Hippocampal formation (tissue), 2 donors: ENCODE data around the gene TARDBP.
"Not testable (repeated sequence)": the region's sequence is repeated elsewhere in the genome, so short reads cannot be mapped to it uniquely, and the experiment has no call there.

ENCODE experiments used
- DNase-seq, 2 donors: peaks; one replicate each; lab custom pipeline; 2025; lab: John Stamatoyannopoulos, UW

The TARDBP gene

DNA sequence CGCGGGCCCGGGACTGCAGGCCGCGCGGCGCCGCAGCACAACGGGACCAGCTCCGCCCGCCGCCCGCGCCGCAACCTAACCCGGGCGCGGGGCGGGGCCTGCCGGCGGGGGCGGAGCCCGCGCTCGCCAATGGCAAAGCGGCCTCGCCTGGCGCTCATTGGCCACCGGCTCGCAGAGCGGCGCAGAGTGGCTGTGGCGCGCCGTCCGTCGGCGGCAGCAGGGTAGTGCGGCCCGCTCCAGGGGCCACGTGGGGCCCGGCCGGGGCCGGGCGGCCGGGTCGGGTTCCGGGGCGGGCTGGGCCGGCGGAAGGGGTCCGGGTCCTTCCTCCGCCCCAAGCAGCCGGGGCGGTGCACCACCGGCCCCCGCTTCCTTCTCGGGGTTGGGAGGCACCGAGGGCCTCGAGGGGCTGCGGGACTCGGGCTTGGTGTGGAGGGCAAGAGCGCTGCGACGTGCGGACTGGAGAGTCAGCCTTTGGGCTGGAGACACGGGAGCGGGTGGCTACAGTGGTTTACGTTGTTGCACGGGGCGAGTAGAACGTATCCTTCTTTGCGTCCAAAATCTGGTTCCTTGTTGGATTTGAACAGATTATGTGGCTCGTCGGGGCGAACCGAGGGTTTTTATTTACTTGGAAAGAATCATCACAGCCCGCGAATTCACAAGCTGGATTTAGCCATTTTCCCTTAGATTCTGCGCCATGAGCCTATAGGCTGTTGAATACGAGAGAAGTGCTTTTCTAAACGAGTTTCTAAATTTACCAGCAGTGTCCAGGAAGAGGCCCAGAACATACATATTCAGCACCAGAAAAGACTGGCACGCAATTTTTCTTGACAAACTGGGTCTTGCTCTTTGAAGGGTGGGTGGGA is 47.7 kb downstream of the TARDBP start, which contains the start of gene SRM:
TSS of gene SRM (minus strand) at position 51 of the 863 bp plus-strand sequence. CDS start 75 bp downstream, outside the sequence.
- peak; percentile 80 to 89 for DNase-seq

DNA sequence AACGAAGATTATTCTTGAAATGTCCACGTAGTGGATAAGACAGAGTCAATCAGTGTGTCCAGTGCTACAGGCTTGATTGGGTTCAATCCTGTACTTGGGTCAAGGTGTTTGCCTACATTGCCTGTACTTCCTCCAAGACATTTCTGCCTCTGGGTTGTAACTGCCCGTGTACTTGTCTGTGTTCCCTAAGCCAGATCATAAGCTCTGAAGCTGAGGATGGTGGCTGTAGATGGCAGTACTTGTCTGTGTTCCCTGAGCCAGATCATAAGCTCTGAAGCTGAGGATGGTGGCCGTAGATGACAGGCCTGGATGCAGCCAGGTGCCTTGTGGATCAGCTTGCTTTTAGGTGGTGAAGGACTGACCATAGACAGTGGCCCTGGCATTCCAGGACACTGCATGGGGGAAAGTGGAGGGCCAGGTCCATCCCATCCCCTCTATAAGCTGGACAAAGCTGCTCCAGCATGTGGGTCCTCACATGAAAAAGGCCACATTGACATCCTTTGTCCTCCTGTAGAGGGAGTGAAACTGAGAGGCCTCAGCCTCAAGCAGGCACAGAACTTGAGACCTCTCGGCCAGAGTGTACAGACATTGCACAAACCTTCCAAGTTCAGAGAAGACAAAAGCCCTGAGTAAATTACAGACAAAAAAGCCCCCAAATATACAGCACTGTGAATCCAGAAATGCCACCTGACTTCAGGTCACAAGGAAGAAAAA is 49.4 kb downstream of the TARDBP start:
- DNase-seq: no peak

DNA sequence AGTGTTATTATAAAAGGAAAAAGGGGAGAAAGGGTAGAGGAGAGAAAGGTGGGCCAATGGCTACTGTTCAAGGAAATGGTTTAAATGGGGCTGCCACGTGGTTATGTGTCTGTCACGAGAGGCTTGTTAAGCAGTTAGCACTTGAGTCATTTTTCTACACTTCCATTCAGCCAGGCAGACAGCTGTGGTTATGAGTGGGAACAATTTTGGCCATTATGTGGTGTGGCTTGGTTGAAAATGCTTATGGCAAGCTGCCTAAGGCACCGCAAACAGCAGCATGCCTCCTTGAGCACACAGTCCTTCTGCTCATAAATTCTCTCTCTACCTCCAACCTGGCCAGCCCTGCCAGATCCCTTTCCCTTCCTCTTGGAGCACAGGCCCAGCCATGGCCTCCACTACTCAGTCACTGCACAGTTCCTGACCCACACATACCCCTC is 50.5 kb downstream of the TARDBP start:
- DNase-seq: no peak

DNA sequence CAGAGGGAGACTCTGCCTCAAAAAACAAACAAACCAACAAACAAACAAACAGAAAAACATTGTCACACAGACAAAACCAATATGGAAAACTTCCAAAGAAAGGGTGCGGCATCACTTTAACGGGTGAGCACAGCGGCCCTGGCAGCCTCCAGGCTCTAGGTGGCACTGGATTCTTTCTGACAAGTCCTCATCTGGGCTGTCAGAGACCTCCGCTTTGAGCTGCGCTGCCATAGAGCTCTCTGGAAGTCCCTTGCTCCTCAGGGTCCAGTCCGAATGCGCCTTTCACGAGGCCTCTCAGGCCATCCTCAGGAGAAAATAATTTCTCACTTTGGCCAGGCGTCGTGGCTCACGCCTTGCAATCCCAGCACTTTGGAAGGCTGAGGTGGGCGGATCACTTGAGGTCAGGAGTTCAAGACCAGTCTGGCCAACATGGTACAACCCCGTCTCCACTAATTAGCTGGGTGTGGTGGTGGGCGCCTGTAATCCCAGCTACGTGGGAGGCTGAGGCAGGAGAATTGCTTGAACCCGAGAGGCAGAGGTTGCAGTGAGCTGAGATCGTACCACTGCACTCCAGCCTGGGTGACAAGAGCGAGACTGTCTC is 51.6 kb downstream of the TARDBP start:
- not testable (repeated sequence) for DNase-seq

DNA sequence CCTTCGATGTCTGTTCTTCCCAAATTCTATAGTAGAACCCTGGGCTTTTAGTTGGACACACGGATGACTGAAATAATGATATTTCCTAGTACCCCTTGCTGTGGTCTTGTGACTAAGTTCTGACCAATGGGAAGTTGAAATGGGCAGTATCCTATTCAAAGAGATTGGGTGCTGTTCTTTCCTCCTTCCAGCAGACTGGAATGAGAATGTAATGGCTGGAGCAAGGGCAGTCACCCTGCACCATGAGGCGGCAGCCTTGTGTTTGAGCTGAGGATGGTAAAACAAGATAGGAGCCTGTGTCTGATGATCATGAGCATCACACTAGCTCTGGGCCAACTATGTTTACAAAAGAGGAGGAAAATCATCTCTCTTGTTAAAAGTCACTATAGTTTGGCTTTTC is 52.5 kb downstream of the TARDBP start:
- DNase-seq: no peak

DNA sequence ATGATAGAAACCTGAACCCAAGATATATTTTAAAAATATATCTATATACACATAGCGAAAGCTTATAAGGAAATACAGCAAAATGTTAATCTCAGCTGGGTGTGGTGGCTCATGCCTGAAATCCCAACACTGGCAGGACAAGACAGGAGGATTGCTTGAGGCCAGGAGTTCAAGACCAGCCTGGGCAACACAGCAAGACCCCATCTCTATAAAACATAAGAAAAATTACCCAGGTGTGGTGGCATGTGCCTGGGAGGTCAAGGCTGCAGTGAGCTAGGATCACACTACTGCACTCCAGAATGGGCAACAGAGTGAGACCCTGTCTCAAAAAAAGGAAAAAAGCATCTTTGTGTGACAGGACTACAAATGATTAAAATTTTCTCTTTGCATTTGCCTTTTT is 53.3 kb downstream of the TARDBP start:
- DNase-seq: no peak

DNA sequence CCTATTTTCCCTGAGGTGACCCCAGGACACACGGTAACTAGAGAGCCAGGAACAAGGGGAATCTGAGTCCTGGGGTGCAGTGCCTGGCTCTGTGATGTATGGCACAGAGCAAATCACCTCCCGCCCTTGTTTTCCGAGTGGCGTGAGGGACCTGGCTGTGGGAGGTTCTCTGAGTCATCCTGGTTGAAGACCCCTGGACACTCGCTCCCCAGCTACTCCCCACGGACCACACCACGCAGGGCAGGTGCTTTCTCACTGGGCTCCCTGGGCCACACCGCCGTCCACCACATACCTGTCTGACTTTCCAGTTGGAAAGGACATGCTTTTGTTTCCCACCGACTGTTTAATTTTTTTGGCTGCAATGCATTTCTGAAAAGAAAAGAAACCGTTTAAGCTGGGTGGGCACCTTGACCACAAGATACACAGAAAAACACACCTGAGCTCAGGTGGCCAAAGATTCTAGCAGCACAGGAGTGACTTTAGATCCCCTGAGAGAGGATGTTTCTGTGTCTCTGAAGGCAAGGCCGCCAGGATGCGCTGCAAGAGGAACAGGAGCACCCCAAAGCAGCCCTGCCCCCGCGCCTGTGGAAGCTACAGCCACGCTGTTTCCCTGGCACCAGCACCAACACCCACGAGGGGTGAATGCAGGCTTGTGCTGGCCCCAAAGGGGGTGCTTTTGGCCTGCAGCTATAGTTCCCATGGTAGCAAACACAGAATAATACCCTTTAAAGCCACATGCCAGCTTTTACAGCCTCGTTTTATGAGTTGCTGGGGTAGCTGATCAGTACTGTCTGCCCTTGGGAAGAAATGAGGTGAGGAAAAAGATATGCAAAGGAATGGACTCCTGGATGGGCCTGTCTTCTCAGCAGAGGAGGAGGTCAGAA is 55.5 kb downstream of the TARDBP start:
- DNase-seq: peak in 1 of 2 donors; percentile 21

DNA sequence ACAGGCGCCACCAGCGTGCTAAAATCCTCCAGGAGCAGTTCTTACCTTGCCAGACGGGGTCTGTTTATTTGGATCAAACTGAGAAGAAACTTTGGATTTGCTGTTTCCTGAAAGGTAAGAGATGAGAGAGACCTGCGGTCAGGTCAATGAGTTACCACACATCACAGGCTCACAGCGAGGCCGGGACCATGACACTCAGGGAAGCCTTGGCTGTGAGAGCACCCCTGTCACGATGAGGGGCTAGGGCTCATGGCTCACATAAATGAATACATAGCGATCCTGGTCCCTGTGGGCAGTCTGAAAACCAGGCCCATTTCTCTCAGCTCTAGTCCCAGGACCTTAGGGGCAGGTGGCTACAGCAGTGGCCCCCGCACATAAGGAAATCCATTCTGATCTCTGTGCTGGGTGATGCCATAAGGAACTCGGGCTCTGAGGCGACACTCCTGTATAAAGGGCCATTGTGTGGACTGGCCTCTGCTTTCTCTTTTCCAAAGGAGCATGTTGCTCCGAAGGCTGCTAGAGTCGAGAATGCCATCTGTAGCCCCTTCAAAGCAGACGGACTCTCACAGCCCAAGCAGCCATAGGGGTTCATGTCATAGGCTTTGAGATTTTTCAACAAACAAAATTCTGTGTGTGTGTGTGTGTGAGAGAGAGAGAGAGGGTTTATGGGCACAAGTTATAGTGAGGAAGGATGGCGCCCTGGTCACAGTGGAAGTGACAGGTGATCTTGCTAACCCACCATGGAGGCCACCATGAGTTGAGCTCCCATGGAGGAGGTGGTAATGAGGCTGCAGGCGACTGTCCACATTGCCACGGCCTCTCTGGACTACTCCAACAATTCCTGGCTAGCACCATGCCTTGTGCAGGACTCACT is 56.4 kb downstream of the TARDBP start:
- no peak for DNase-seq

DNA sequence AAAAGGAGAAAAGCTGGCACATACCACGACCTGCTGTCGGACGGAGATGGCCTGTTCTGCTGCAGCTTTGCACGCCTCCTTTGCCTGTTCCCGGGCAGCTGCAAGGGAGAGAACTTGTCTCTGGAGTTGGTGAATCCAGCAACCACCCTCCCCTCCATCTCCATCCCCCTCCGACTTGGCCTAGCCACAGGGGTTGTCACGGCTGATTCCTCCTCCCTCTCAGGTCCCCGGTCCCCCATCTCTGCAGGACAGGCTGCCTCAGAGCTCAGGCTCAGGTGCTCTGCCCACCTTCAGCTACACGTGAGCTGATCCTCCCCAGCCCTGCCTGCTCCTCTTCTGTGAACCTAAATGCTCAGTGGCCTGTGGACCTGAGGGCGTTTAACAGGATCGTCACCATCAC is 58.4 kb downstream of the TARDBP start:
- no peak for DNase-seq

DNA sequence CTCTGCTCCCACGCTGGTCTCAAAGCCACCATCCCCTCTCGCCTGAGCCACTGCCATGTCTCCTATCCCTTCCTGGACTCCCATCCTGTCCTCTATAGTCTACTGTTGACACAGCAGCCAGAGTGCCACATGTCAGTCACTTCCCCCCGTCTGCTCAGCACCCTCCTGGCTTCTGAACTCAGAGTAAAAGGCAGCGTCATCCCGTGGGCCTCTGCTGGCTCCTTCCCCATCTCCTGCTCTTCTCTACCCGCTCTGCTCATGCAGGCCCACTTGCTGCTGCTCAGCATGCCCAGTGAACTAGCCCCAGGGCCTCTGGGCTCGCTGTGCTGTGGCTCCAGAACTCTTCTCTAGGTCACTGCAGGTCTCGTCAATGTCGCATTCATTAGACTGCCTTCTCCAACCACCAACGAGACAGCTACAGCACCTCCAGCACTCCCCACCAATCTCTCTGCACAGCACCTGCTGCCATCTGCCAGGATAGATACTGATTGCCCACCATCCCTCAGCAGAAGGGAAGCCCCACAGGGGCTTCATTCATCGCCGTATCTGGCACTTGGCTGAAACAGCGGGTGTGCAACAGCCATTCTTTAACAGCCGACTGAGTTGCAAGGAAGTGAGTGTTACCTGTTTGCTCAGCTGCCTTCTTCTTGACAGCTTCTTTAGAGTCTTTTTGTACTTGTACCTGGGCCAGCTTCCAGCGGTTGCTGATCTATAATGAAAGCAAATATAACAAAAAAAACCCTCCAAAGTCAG is 59.2 kb downstream of the TARDBP start:
- DNase-seq: no peak

DNA sequence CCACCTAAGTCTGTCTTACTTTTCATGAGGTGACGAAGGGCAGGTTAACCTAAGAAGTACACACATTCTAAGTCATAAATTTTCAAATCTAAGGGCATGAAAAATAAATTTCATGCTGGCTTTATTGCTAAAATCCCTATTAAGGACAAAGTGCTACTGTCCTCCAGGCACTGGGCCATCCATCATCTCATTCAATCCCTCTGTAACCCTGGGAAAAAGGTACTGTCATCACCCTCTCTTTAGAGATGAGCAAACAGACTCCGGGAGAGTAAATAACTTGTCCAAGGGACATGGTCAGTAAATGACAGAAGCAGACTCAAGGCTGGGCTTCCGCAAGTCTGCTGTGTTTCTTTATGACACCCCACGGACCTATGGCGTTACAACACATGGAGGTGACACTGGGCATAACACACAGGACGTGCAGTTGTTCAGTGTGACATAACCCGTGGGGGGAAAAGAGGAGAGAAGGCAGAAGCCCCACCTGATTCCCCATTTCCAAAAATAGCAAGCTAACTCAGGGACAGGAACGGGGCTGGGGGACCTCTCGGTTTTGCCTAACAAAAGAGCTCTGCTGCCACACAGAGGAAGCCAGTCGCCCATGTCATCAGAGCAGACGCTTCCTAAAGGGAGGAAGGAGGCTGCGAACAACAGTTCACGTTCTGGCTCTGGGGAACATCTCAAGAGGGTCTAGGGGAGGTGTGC is 59.9 kb downstream of the TARDBP start:
- no peak for DNase-seq

DNA sequence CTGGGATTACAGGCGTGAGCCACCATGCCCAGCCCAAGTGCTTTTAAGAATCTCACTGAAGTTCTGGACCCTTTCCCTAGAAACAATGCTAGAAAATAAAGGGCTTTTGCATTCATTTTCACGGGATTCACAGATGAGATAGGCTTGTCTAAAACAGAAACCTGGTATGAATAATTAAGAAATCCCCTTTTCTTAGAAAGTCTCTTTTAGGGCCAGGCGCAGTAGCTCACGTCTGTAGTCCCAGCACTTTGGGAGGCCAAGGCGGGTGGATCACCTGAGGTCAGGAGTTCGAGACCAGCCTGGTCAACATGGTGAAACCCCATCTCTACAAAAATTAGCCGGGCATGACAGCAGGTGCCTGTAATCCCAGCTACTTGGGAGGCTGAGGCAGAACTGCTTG is 60.9 kb downstream of the TARDBP start:
- DNase-seq: not testable (repeated sequence)
